Activated CD4-positive, alpha-beta T cell treated with anti-CD3 and anti-CD28 coated beads, Interleukin-2, amount 50 U/mL, for 1 hour (primary cell): Measurements from ENCODE around the gene DEDD.
A peak's percentile ranks its signal among the peaks of the same experiment; 100 is the strongest.

Experiments
- DNase-seq: peaks from one replicate; pipeline ENCODE4 v3.0.0-alpha.2; 2020

Gene DEDD

DNA sequence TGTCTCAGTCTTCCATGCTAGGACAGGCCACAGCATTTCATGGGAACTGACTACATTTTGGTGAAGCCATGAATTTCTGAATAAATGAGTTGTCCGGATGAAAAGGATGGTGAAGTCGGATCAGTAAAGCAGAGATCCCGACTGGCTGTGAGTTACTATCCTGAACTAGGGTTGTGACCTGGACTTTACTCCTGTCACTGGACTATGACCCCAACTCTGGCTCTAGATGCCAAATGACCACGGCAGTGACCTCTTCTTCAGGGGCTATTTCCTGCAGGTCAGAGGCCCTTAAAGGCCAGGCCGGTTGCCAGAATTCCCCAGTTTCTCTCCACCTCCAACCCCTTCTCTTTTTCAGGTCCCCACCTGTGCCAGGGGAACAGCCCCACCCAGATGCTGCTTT, 41.4 kb downstream of the DEDD start:
- no peak for DNase-seq

DNA sequence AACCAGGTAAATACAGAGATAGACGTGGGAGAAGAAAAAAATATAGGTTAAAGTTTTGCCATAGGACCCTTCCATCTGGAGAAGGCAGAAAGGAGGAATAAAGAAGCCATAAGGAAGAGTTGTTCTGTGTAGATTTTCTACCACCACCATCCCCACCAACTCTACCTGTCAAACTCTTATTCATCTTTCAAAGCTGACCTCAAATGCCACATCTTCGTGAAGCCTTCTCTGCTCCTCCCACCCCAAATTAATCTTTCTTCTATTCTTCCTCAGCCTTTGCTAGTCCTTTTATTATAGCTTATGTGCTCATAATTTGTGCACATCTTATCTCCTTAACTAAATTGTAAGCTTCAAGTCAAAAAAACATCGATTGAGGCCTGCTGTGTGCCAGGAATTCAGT, 41.9 kb downstream of the DEDD start:
- no peak for DNase-seq

DNA sequence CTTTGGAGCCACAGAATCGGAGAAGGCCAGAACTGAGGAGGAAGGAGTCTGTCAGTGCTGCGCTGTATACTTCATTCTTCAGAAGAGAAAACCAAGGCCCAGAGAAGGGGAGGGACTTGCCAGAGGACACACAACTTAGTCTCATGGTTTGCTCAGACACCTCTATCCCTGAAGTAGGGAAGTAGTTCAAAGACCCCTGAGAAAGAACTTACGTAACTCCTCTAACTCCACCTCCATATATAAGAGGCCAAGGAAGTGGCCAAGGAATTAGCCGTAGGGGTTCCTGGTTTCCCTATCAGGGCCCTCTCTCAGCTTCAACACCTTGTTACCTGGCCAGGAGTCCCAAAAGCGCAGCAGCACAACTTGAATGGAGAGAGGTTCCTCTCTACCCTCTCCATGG, 42.5 kb downstream of the DEDD start:
- no peak for DNase-seq

DNA sequence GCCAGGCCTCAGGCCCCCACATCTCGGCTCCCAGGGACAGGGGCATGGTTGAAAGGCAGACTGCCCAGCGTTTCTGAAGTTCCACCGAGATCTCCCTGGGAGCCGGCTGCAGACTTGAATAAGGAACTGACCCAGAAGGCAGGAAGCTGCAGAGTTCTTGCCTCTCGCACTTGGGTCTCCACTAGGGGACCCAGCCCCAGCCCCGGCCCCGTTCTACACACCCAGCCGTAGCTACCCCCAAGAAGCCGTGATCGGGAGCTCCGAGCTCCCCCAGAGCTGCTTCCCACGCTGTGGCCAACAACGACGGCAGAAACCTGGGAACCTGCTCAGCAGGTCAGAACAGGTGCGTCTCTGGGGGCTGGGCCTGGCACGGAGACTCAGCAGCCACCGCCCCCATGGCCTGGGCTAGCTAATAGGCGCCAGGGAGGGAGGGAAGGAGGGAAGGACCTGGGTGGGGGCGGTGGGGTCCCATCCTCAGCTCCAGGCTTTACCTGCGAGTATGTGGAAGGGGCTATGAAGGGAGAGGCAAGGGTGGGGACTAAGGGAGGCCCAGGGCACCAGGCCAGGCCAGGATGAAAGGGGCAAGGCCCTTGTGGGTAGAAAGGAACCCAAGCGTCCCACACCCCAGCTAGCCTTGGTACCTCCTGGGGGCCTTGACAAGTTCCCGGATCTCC, 43.1 kb downstream of the DEDD start, which contains the start of gene NECTIN4:
Gene NECTIN4 (minus strand): TSS at position 308 of the 674 bp plus-strand sequence. CDS start 262 bp downstream, at position 46.
- DNase-seq: no peak

DNA sequence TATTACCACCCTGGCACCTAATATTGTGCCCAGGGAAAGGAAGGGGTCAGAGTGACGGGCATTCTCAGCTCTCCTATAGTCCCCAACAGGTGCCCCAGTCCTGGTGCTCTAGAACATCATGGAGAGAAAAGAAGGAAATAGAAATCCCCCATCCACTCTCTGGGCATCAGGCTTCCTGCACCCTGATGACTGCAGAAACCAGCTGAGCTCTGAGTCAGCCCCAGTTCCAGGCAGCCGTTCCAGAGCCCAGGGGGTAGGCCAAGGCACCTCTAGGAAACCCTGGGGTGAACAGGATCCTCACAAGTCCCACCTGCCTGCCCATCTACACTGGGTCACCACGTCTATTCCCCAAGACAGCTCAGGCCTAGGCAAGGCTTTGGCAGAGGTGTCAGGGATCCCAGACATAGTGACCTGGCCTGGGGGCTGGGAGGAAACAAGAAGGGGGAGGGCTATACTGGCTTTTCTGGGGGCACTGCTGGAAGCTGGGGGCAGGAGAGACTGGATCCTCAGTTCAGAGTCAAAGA, 43.8 kb downstream of the DEDD start:
- no peak for DNase-seq

DNA sequence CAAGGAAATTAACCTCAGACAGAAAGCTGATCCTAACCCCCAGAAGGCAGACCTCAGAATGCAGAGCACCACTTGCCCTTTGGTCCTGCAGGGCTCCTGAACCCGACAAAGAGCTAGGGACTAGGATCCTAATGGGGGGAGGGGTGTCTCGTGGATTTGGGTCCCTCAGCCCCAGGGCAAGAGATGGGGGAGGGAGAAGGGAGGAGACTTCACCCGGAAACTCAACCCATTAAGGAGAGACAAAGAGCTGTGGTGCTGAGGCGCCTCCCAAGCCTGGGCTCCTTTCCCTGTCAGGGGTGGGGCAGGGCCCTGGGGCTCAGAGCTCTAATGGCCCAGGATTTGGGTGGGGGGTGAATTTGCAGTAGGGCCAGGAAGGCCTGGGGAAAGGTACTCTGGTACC, 46.0 kb downstream of the DEDD start:
- DNase-seq: no peak

DNA sequence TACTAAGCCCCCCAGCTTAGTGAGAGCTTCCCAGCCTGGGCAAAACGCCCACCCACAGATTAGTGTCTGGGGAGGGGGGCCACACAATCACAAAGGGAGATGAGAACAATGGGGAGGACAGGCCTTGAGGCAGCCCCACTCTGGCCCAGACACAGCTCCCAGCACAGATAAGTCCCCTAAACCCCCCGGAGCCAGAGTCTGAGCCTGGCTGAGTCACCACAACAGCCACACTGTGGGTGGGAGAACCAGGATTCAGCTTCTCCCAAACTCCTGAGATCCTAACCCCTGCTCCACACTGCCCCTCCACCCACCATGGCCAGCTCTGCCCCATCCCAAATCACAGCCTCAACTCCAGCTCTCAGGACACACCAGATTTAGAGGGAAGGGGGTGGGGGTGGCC, 47.3 kb downstream of the DEDD start:
- no peak for DNase-seq

DNA sequence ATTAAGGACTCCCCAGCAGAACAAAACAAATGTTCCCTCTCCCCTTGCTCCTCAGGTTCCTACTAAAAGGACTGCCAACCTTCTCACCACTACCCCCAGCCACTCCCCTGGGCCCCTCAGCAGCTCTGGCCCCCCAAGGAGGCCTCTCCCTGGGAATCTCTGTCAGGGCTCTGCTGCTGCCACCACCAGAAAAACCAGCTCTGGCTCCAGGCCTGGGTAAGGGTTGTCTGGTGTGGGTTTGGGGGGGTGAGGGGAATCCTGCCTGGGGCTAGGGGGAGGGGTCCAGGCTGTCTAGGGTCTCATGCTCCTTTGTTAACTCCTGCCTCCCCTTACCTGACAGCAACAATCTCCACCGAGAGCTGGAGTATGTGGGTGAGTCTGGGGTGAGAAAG, 47.9 kb downstream of the DEDD start:
- no peak for DNase-seq

DNA sequence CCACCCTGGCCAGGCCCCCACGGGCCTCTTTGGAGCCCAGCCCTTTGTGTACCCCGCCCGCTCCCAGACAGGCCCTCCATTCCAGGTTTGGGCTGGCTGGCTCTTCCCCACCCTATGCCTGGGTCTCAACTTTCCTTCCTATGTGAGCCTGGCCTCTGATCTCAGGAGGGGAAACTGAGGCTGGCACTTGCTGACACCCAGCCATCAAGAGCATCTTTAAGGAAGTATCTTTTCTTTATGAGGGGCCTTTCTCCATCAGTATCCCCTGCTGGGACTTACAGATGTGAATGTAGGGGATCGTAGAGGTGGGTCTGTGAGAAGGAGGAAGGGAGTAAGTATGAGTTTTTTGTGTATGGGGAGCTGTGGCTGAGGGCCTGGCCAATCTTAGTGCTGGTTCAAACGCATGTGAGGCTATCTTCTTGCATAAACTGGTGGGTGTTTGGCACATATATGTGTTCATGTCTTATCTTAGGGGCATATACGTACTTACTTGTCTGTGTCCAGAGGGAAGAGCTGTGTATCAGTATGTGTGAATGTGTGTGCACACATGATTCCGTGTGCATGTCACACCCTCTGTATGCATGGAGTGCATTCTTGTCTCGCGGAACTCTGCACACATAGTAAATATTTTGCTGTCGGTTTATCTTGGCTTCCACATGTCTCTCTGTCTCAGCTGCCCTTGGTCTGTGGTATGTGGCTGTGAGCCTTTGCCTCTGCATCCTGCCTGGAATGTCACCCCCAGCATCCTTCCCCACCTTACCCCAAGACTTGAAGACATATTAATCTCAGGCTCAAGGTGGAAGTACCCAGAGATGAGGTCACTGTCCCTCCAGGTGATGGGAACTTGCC, 48.5 kb downstream of the DEDD start:
- no peak for DNase-seq

DNA sequence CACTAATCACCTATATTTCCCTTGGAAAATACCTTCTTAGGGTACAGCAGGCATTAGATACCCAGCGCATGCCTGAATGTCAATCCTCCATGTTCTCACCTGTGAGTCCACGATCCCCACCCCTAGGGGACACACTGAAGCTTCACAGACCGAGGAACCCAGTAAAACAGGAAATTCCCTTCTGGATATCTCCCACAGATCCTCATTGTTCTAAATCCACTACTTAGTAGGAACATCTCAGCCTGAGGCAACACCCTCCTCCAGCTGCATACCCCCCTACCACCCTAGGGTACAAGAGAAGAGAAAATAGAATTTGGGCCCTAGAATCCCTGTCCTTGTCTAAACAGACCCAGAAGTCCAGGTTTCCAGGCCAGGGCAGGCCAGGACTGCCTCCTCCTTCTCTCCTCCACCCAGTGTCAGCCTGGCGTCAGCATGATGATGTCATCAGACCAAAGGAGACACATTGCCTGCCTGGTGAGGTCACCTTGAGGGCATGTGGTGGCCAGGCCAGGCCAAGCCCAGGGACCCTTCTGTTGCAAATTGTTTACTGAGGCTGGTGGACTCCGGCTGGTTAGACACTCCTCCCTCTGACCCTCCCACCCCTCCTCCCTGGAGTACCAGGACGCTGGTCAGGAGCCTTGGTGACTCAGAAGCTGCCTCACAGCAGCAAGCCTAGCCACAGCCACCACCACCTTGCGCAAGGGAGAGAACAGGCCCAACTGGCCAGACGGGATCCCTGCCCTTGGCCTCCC, 49.3 kb downstream of the DEDD start:
- no peak for DNase-seq

DNA sequence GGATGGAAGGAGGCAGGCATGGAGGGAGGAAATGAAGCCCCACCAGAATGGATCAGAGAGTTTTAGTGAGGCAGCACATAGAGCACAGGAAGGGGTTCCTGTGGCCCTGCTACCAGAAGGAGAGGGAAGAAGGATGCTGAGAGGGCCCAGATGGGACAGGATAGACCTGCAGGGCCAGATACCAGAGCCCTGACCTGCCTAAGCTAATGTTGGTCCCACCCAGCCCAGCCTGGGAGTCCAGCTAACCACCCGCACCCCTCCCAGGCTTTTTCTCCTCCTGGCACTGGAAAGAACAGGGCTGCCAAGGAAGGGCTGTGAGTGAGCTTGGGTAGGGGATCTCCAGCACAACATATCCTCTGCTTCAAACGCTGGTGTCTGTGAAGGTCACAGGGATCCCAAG, 50.0 kb downstream of the DEDD start:
- DNase-seq: no peak

DNA sequence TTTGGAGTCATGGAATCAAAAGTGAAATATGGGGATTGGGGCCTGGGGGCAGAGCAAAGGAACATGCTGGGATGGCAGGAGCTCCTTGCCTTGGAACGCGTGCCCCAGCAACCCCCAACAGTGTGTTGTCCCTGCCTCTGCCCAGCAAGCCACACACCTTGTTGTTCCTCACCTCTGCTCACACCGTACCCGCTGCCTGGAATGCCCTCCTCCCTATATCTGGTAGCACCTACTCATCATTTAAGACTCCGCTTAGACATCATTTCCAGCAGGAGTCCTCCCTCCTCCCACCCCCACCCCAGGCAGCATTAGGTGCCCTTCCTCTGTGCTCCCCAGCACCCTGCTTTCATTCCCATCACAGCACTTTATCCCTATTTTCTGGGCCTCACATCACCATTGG, 50.9 kb downstream of the DEDD start:
- DNase-seq: no peak

DNA sequence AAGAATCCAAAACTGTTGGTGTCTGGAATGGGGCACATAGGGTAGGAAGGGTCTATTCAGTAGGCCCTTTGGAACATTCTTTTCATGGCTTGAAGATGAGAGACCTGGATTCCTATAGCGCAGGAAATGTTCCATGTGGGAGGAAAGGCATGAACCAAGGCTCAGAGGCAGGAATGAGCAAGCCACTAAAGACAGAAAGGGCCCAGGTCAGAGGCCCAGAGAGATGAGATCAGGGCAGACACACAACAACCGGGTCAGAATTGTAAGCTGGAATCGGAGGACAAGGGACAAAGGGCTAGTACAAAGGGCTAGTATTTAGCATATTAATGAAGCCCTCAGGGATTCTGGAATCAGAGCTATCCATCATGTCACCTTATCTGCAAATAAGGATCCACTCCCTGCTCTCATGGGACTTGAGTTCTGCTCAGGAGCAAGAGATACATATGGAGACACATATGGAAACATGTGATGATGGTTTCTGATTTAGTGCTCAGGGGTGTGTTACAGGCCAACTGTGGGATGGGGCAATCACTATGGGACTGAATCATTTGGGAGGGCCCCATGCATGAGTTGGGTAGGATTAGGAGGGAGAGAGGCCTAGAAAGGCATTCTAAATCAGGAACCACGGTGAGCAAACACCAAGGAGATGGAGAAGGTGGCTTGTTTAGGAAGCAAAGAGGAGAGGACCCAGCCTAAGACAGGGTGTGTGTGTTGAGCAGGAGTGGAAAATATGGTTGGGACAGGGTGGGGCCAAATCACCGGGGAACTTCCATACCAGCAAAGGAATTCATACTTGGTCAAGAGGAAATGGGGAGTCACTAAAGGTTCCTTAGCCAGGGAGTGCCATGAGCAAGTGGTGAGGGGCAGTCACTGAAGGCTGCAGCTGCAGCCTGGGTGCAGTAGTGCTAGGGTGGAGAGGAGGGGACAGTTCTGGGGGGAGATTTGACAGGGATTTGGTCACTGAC, 51.7 kb downstream of the DEDD start:
- DNase-seq: no peak

DNA sequence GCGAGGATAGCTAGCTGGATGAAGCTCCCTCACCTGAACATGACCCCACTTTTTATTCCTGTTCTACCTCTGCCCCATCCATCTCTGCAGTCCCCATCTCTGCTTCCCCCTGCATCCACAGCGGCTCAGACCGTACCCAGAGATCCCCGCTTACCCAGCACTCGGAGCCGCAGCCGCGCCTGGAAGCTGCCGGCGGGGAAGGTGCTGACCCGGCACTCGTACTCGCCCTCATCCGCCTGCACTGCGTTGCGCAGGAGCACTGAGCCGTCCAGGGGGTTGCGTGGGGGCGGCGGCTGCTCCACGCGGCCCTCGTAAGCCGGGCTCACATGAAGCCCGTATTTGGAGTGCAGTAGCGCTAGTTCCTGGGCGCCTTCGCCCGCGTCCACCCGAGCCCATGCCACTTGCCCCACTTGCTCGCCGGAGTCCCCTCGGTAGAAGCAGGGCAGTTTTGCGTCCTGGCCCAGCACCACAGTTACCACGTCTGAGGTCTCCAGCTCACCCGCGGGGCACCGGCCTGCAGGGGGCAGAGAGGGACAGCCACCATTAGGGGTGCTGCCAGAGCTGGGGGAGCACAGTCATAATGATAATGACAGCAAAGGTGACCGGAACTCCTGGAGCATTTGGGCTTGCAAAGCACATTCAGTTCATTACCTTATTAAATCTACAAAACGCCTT, 52.9 kb downstream of the DEDD start:
- DNase-seq: no peak

DNA sequence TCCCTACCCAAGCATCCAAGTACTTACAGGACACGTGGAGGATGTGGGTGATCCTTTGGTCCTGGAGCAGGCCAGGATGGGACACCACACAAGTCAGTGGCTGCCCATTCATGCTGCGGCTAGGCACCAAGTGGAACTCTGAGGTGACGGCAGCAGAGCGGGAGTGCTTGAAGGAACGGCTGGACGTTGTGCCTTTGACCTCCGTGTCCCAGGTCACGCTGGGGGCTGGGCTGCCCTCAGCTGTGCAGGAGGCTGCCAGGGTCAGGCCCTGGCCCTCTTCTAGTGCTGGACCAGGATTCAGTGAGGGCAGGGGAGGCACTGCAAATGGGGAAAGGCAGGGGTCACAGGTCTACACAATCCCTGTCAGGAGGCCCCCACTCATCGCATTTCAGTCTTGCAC, 55.0 kb downstream of the DEDD start:
- DNase-seq: no peak

DNA sequence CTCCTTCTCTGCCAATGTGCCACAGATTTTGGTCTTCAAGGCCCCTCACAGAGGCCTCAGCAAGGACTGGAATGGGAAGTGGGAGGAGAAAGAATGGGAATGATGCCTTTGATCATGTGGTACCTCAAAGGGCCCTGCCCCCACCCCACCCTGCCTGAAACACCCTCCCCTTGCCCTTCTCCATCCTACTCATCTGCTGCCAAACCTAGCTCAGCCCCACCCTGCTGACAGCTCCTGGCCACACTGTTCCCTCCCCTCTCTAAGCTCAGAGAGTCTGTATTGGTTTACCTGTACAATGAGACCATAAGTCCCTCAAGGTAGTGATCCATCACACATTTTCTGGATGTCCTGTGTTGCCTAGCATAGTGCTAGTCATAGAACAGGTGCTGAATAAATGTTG, 56.1 kb downstream of the DEDD start:
- no peak for DNase-seq

DNA sequence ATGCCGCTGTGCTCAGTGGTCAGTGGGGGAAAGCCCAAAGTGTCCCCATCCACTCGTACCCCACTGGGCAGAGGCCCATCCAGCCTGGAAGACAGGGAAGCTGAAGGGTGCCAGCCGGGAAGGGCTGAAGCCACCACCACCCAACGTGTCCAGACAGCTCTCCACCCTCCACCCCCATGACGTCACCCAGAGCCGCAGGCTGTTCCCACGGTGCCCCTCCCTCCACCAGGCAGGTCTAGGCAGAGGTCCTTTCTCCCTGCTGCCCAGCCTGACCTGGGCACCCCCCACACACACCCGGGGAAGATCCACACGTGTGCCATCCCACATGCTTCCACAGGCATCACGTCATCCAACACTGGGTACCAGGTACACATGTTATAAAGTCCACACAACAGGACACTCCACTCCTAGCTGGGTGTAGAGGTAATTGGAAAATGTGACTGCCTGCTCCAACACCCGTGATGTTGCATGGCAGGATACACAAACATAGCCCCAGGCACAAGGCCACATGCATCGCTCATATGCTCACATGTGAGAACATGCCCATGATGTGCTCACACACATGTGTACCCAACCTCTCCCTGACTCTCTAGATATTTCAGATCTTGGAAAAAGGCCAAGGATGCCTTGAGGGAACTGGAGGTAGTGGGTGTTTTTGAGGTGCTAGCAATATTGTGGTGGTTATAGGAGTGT, 57.6 kb downstream of the DEDD start:
- no peak for DNase-seq

DNA sequence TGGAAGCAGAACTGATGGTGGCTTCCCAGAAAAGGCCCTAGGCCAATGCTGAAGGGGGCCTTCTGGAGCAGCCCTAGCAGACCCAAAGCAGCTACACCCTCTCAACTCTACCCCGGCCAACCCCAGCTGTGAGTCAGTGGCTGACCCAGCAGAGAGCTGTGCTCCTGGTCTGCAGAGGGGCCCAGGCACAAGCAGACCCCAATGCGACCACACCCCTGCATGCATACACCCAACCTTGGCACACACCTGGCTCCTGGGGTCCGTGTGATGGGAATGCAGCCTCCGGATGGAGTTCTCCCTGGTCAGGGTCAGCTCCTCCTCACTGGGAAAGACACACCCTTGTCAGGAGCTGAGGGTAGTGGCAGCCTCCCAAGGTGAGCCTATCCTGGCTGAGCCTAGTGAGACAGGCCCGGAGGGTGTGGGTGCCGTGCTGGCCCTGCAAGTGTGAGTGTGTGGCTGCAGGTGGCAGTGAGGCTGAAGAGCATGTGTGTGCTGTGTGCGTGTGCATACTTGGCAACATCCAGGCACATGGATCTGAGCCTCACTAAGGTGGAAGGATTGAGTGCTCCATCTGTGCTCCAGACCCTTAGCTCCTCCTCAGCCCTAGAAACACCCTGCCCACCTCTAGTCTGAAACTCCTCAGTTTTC, 58.9 kb downstream of the DEDD start:
- no peak for DNase-seq

DNA sequence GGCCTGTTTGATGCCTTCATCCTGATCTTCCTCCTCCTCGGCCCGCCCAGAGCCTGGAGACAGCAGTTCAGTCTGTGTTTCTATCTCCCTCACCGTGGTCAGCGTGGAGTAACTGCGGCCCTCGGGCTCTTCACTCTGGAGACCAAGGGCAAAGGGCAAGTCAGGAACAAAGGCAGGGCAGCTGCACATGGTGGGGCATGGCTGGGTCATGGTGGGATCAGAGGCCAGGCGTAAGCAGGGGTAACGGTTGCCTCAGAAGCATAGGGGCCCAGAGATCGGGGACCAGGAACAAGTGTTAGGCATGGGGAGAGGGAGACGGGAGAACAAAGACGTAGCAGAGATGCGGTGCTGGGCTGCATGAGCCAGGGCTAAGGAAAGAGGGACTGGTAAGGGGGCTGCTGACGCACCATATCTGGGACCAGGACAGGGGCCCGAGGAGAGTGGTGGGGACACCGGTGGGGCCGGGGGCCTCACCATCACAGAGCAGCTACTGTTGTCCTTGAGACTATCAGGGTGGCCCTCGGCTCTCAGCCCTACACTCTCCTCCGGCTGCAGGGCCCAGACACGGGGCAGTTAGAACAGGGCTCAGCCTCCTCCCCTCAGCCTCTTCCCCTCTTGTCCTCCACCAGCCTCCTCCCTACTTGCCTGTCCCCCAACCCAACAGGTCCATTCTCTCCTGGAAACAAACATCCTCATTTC, 59.6 kb downstream of the DEDD start:
- no peak for DNase-seq

DNA sequence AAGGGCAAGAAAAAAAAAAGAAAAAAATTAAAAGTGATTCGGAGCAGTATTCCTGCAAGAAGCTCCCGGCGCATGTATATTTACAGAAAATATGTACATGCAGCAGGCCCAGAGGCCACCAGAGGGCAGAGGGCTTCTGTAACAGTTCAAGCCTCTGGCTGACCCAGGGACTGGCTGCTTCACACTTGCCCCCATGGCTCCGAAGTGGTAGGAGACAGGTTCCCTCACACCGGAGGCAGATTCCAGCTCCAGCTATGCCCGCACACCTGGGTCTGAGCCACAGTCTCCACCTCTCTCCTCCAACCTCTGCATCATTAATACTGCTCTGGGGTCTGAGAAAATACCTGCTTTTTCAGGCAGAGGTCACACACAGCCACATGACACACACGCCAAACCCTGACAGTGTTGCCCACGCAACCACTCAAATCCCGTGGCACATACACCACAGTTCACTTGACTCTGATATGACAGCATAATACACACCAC, 60.5 kb downstream of the DEDD start:
- peak; percentile 43 for DNase-seq
